ENCODE data around the gene MAGEB16.

The MAGEB16 gene

GRCh38 chrX:35798042-35798441, at the start of gene MAGEB16:
MAGEB16 (plus strand) TSS chrX:35798342; CDS start chrX:35802197, 3,855 bp downstream.
- no peak for DNase-seq (ENCODE audit: low read depth, low spot score)

GRCh38 chrX:35773958-35774564, 24.1 kb upstream of the MAGEB16 start:
- DNase-seq (ENCODE audit: low read depth, low spot score), result no peak

- peak; percentile 40 for DNase-seq (ENCODE audit: low read depth, low spot score)
Observed at GRCh38 chrX:35785075-35785474, 13.1 kb upstream of the MAGEB16 start.

- DNase-seq (ENCODE audit: low read depth, low spot score), result no peak
Observed at GRCh38 chrX:35786271-35786670, 11.9 kb upstream of the MAGEB16 start.

- peak; percentile 10 for DNase-seq (ENCODE audit: low read depth, low spot score)
Observed at GRCh38 chrX:35787867-35788266, 10.3 kb upstream of the MAGEB16 start.

GRCh38 chrX:35800474-35800873, 2.3 kb downstream of the MAGEB16 start:
- no peak for DNase-seq (ENCODE audit: low read depth, low spot score)

GRCh38 chrX:35809781-35810180, 11.6 kb downstream of the MAGEB16 start:
- DNase-seq (ENCODE audit: low read depth, low spot score), result no peak

GRCh38 chrX:35819241-35819640, 21.1 kb downstream of the MAGEB16 start:
- no peak for DNase-seq (ENCODE audit: low read depth, low spot score)

- DNase-seq (ENCODE audit: low read depth, low spot score), result peak; percentile 30
Observed at GRCh38 chrX:35826503-35826902, 28.4 kb downstream of the MAGEB16 start.

- no peak for DNase-seq (ENCODE audit: low read depth, low spot score)
Observed at GRCh38 chrX:35829501-35829900, 31.4 kb downstream of the MAGEB16 start.

GRCh38 chrX:35841872-35842271, 43.7 kb downstream of the MAGEB16 start:
- DNase-seq (ENCODE audit: low read depth, low spot score), result no peak

GRCh38 chrX:35842674-35843073, 44.5 kb downstream of the MAGEB16 start:
- no peak for DNase-seq (ENCODE audit: low read depth, low spot score)

- no peak for DNase-seq (ENCODE audit: low read depth, low spot score)
Observed at GRCh38 chrX:35847736-35848135, 49.6 kb downstream of the MAGEB16 start.
